Fibroblast of the aortic adventitia (primary cell): Measurements from ENCODE around the gene TMEM39A. TPM values are rescaled to one million over a fixed set of nuclear protein-coding genes. Genes with fewer than 3 reads are reported as not detected.

Source experiments
- DNase-seq: peaks from one replicate; pipeline ENCODE4 v3.0.0-alpha.2; 2010; ENCODE audit warnings: low read depth
- H3K4me3 ChIP-seq: 2 replicates; pipeline ENCODE4 v1.5.1; 2011; ENCODE audit warnings: low read depth, mild to moderate bottlenecking, control low read depth, low read length, moderate library complexity
- total RNA-seq: library from RNA; depleted of rRNA; stranded (reverse); fragments of >200 nt; gene quantifications from 2 replicates; pipeline ENCODE4 v1.2.3, GENCODE V29; 2012; ENCODE audit warnings: low replicate concordance
- TF ChIP-seq, protein P1 (sequence below): IDR thresholded peaks from 2 replicates; pipeline ENCODE4 v1.5.1; 2011; ENCODE audit warnings: mild to moderate bottlenecking, low read length, control low read depth, inconsistent platforms; ENCODE audit not compliant: insufficient read depth

Gene TMEM39A
- total RNA-seq, 1 donor: 56.7 TPM

DNA sequence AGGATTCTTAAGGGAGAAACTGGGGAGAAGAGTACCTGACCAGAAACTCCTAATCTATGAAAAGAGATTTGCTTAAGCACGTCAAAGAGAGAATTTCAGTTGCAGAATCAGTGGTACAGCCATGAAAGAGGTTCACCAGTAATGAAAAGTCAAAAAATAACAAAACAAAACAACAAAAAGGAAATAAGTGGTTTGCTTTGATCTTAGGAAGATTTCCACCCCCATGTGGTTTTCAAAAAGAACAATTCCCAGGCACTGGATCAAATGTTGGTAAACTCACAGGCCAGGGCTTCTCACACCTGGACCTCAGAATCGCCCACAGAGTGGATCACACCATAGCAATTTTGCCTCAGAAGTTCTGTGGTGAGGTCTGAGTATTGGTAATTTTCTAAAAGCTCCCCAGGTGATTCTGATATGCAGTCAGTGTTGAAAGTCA, 67.5 kb downstream of the TMEM39A start:
- TF ChIP-seq, protein P1, sequence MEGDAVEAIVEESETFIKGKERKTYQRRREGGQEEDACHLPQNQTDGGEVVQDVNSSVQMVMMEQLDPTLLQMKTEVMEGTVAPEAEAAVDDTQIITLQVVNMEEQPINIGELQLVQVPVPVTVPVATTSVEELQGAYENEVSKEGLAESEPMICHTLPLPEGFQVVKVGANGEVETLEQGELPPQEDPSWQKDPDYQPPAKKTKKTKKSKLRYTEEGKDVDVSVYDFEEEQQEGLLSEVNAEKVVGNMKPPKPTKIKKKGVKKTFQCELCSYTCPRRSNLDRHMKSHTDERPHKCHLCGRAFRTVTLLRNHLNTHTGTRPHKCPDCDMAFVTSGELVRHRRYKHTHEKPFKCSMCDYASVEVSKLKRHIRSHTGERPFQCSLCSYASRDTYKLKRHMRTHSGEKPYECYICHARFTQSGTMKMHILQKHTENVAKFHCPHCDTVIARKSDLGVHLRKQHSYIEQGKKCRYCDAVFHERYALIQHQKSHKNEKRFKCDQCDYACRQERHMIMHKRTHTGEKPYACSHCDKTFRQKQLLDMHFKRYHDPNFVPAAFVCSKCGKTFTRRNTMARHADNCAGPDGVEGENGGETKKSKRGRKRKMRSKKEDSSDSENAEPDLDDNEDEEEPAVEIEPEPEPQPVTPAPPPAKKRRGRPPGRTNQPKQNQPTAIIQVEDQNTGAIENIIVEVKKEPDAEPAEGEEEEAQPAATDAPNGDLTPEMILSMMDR: no peak
- no peak overlapping the region for H3K4me3 ChIP-seq
- no peak for DNase-seq

DNA sequence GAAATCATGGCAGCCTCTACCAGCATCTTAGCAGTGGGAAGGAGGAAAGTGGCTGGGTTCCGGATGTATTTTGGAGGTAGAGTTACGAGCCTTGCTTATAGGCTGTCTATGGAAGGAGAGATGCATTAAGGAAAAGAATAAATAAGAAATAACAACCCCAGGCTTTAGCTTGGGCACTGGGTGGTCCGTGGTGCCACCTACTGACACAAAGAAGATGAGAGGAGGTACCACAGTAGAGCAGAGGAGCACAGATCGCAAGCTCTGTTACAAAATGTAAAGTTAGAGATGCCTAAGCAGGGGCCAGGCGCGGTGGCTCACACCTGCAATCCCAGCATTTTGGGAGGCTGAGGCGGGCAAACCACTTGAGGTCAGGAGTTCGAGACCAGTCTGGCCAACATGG, 74.8 kb downstream of the TMEM39A start:
- no peak overlapping the region for H3K4me3 ChIP-seq
- TF ChIP-seq, protein P1: peak; percentile 5
- DNase-seq: no peak

DNA sequence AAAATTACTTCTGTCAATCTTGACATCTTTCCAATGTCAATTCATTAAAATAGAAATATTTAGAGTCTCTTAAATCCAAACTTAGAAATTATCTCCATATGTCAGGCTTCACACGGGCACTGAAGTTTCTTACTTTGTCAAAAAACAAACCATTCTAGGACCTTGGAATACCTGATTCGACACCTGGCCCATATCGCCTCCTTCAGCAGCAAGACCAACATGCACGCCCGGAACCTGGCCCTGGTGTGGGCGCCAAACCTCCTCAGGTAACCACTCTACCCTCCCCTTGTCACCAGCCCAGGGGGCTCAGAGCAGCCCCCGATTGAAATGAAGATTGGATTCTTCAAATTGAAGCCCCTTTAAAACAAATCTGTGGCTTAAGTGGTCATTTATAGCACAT, 81.3 kb downstream of the TMEM39A start:
- TF ChIP-seq, protein P1: no peak
- no peak overlapping the region for H3K4me3 ChIP-seq
- DNase-seq: no peak

DNA sequence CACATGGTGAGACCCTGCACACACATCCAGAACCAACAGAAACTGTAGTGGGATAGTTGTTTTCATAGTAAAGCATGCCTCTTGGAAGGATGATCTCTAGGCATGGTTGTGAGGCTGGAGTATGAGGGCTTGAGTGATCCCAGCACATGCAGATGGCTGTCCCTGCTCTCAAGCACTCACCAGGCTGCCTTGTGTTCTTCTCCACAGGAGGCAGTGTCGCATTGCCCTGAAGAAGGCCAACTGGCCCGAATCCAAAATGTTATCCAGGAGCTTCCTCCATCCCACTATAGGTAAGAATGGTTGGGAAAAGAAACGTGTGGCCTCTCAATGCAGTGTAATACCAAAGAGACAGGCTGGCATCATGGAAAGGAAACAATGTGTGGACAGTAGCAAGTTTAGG, 82.7 kb downstream of the TMEM39A start:
- TF ChIP-seq, protein P1: no peak
- H3K4me3 ChIP-seq: no peak overlapping the region
- DNase-seq: no peak

Other genes with a start within 250 kb of the TMEM39A start
- gene B4GALT4, start 222.7 kb downstream of the TMEM39A start, total RNA-seq: 22.4 and 41.3 TPM in 2 replicates
- gene ARHGAP31, start 169.2 kb downstream of the TMEM39A start, total RNA-seq: 11.4 and 23.5 TPM in 2 replicates
- 6.1 and 23.0 TPM in 2 replicates for gene POGLUT1, start 5.3 kb upstream of the TMEM39A start, total RNA-seq
- gene TIMMDC1, start 34.9 kb upstream of the TMEM39A start, total RNA-seq: 65.6 and 134 TPM in 2 replicates
- not detected in 2 replicates for gene CD80, start 96.0 kb upstream of the TMEM39A start, total RNA-seq
- gene ADPRH, start 115.9 kb upstream of the TMEM39A start, total RNA-seq: 3.8 and 4.1 TPM in 2 replicates
- 1.1 TPM in 1 of 2 replicates, not detected in the other for gene PLA1A, start 134.3 kb upstream of the TMEM39A start, total RNA-seq
- 0.27 and 1.6 TPM in 2 replicates for gene POPDC2, start 197.0 kb upstream of the TMEM39A start, total RNA-seq
- gene COX17, start 213.8 kb upstream of the TMEM39A start, total RNA-seq: 17.0 and 18.0 TPM in 2 replicates
- gene CFAP91, start 239.4 kb upstream of the TMEM39A start, total RNA-seq: 0.81 and 0.98 TPM in 2 replicates